WTC11 (cell line): ENCODE data around the gene SRMS. TPM values are rescaled to one million over a fixed set of nuclear protein-coding genes. Genes with fewer than 3 reads are reported as not detected.

Experiments
- ATAC-seq: fragments of 200-7000 bp; cut with Tn5 transposase; 2 replicates; pipeline ENCODE4 v1.10.0; 2021; ENCODE audit warnings: mild to moderate bottlenecking, moderate library complexity
- CTCF ChIA-PET: fragments of 300-600 bp; sonication (Branson Sonifier 250); formaldehyde crosslinking; loops from one replicate; lab custom pipeline; 2021; ENCODE audit warnings: antibody characterized with exemption; lab: Charles Lee
- POLR2A ChIA-PET: fragments of 350-600 bp; sonication (Branson Sonifier 250); formaldehyde crosslinking; loops from one replicate; lab custom pipeline; 2021; ENCODE audit warnings: antibody characterized with exemption; lab: Charles Lee
- DNase-seq: peaks from one replicate; pipeline ENCODE4 v3.0.0; 2021; ENCODE audit warnings: low spot score
- H3K27ac Mint-ChIP-seq: 2 replicates; pipeline ENCODE4 v1.8.0; 2021; ENCODE audit warnings: mixed read lengths
- H3K27me3 Mint-ChIP-seq: 2 replicates; pipeline ENCODE4 v1.8.0; 2021; ENCODE audit warnings: low read depth, mild to moderate bottlenecking, moderate library complexity, mixed read lengths
- H3K36me3 Mint-ChIP-seq: 2 replicates; pipeline ENCODE4 v1.8.0; 2021; ENCODE audit warnings: mixed read lengths
- H3K4me1 Mint-ChIP-seq: 2 replicates; pipeline ENCODE4 v1.8.0; 2022; ENCODE audit warnings: mixed read lengths
- H3K4me3 Mint-ChIP-seq: 2 replicates; pipeline ENCODE4 v1.8.0; 2021; ENCODE audit warnings: mild to moderate bottlenecking, moderate library complexity, mixed read lengths
- H3K9me3 Mint-ChIP-seq: 2 replicates; pipeline ENCODE4 v1.8.0; 2021; ENCODE audit warnings: mixed read lengths
- CREB1 ChIP-seq: sonication (generic); formaldehyde crosslinking; IDR thresholded peaks from 2 replicates; pipeline ENCODE4 v1.8.0; 2023; ENCODE audit warnings: mild to moderate bottlenecking, missing genetic modification reagents
- E2F4 ChIP-seq: sonication (generic); formaldehyde crosslinking; IDR thresholded peaks from 2 replicates; pipeline ENCODE4 v1.8.1; 2022; ENCODE audit warnings: low read depth, mild to moderate bottlenecking, moderate library complexity, missing genetic modification reagents, borderline replicate concordance
- GTF2I ChIP-seq: fragments of 250-450 bp; sonication (Bioruptor Pico); conservative IDR thresholded peaks from 2 replicates; pipeline ENCODE4 v1.4.0; 2021; ENCODE audit warnings: mild to moderate bottlenecking
- JAZF1 ChIP-seq: fragments of 250-450 bp; sonication (Bioruptor Pico); IDR thresholded peaks from 2 replicates; pipeline ENCODE4 v1.9.0; 2021; ENCODE audit warnings: moderate library complexity, mild to moderate bottlenecking, inconsistent platforms
- NR3C1 ChIP-seq: sonication (generic); formaldehyde crosslinking; conservative IDR thresholded peaks from 2 replicates; pipeline ENCODE4 v1.8.1; 2023; ENCODE audit warnings: low read depth, mild to moderate bottlenecking, missing genetic modification reagents
- RELA ChIP-seq: sonication (generic); formaldehyde crosslinking; IDR thresholded peaks from 2 replicates; pipeline ENCODE4 v1.8.1; 2022; ENCODE audit warnings: missing genetic modification reagents, mild to moderate bottlenecking, borderline replicate concordance
- SOX15 ChIP-seq: fragments of 250-450 bp; sonication (Bioruptor Pico); IDR thresholded peaks from 2 replicates; pipeline ENCODE4 v1.9.0; 2021; ENCODE audit warnings: mild to moderate bottlenecking
- STAT6 ChIP-seq: sonication (generic); formaldehyde crosslinking; conservative IDR thresholded peaks from 2 replicates; pipeline ENCODE4 v1.8.1; 2023; ENCODE audit warnings: mild to moderate bottlenecking, low read depth, missing genetic modification reagents, moderate library complexity
- ZBTB43 ChIP-seq: sonication (generic); formaldehyde crosslinking; IDR thresholded peaks from 2 replicates; pipeline ENCODE4 v1.8.1; 2023; ENCODE audit warnings: mild to moderate bottlenecking, missing genetic modification reagents
- ZNF232 ChIP-seq: sonication (generic); formaldehyde crosslinking; IDR thresholded peaks from 2 replicates; pipeline ENCODE4 v1.8.0; 2022; ENCODE audit warnings: mild to moderate bottlenecking, missing genetic modification reagents
- ZNF532 ChIP-seq: fragments of 250-450 bp; sonication (Bioruptor Pico); IDR thresholded peaks from 2 replicates; pipeline ENCODE4 v1.9.0; 2021; ENCODE audit warnings: mild to moderate bottlenecking, borderline replicate concordance
- total RNA-seq: library from RNA; stranded (reverse); gene quantifications from 3 replicates; pipeline ENCODE4 v1.2.3, GENCODE V29; 2021
- TF ChIP-seq, protein P1 (sequence below): sonication (generic); formaldehyde crosslinking; IDR thresholded peaks from 2 replicates; pipeline ENCODE4 v1.8.0; 2022; ENCODE audit warnings: mild to moderate bottlenecking, missing genetic modification reagents
- TF ChIP-seq, protein P2 (sequence below): fragments of 200-600 bp; IDR thresholded peaks from 2 replicates; pipeline ENCODE4 v1.8.0; 2022; ENCODE audit warnings: antibody characterized with exemption
- TF ChIP-seq, protein P3 (sequence below): fragments of 250-450 bp; sonication (Bioruptor Pico); IDR thresholded peaks from 2 replicates; pipeline ENCODE4 v1.9.0; 2021; ENCODE audit warnings: mild to moderate bottlenecking
- TF ChIP-seq, protein P4 (sequence below): sonication (generic); formaldehyde crosslinking; IDR thresholded peaks from 2 replicates; pipeline ENCODE4 v1.8.1; 2023; ENCODE audit warnings: mild to moderate bottlenecking, moderate library complexity, missing genetic modification reagents

Gene SRMS
- total RNA-seq, 1 experiment from 2014 or later, result 0.26 TPM

GRCh38 chr20:63495167-63495720, 52.3 kb downstream of the SRMS start:
- POLR2A ChIA-PET, result no interaction called here
- peaks cover 16% of the 10 kb centered on the region for H3K36me3 Mint-ChIP-seq
- H3K4me1 Mint-ChIP-seq, result peaks cover 7% of the 10 kb centered on the region
- CTCF ChIA-PET, result interaction anchor here (1.1 to 3.4 kb wide), 17 partner anchors 13 to 485 kb away, joined by 4 to 50 read pairs (median 12); partner anchors contain the start of genes HELZ2, PPDPF, PTK6 and SAMD10
- ATAC-seq, result no peak
- TF ChIP-seq NR3C1, result no peak
- 0 out of 2 replicates have a peak, but pooled peaks have one; percentile 24 for TF ChIP-seq E2F4 (CRISPR knock-in tag)
- TF ChIP-seq RELA, result no peak
- no peak for TF ChIP-seq ZBTB43 (CRISPR knock-in tag)
- no peak for DNase-seq
- H3K27ac Mint-ChIP-seq, result no peak overlapping the region
- H3K9me3 Mint-ChIP-seq, result peaks cover 9% of the 10 kb centered on the region
- no peak overlapping the region for H3K4me3 Mint-ChIP-seq
- peaks cover 34% of the 10 kb centered on the region for H3K27me3 Mint-ChIP-seq

- ATAC-seq (no peak), DNase-seq (no peak)
- Mint-ChIP-seq H3K27ac (no peak overlapping the region), H3K4me1 (peaks cover 7% of the 10 kb centered on the region), H3K4me3 (no peak overlapping the region), H3K9me3 (peaks cover 9% of the 10 kb centered on the region), H3K36me3 (peaks cover 16% of the 10 kb centered on the region), H3K27me3 (peaks cover 35% of the 10 kb centered on the region)
- ChIA-PET POLR2A (no interaction called here), CTCF (interaction anchor here (1.8 kb wide), 1 partner anchor 26 kb away, joined by 4 read pairs; the partner anchor contains the start of gene PPDPF)
- no peak for TF ChIP-seq SOX15 (CRISPR knock-in tag)
- TF ChIP-seq, protein P1, sequence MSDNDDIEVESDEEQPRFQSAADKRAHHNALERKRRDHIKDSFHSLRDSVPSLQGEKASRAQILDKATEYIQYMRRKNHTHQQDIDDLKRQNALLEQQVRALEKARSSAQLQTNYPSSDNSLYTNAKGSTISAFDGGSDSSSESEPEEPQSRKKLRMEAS (CRISPR knock-in tag), result no peak
- no peak for TF ChIP-seq ZNF232 (CRISPR knock-in tag)
- TF ChIP-seq, protein P2, sequence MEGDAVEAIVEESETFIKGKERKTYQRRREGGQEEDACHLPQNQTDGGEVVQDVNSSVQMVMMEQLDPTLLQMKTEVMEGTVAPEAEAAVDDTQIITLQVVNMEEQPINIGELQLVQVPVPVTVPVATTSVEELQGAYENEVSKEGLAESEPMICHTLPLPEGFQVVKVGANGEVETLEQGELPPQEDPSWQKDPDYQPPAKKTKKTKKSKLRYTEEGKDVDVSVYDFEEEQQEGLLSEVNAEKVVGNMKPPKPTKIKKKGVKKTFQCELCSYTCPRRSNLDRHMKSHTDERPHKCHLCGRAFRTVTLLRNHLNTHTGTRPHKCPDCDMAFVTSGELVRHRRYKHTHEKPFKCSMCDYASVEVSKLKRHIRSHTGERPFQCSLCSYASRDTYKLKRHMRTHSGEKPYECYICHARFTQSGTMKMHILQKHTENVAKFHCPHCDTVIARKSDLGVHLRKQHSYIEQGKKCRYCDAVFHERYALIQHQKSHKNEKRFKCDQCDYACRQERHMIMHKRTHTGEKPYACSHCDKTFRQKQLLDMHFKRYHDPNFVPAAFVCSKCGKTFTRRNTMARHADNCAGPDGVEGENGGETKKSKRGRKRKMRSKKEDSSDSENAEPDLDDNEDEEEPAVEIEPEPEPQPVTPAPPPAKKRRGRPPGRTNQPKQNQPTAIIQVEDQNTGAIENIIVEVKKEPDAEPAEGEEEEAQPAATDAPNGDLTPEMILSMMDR, result no peak
- TF ChIP-seq, protein P3, sequence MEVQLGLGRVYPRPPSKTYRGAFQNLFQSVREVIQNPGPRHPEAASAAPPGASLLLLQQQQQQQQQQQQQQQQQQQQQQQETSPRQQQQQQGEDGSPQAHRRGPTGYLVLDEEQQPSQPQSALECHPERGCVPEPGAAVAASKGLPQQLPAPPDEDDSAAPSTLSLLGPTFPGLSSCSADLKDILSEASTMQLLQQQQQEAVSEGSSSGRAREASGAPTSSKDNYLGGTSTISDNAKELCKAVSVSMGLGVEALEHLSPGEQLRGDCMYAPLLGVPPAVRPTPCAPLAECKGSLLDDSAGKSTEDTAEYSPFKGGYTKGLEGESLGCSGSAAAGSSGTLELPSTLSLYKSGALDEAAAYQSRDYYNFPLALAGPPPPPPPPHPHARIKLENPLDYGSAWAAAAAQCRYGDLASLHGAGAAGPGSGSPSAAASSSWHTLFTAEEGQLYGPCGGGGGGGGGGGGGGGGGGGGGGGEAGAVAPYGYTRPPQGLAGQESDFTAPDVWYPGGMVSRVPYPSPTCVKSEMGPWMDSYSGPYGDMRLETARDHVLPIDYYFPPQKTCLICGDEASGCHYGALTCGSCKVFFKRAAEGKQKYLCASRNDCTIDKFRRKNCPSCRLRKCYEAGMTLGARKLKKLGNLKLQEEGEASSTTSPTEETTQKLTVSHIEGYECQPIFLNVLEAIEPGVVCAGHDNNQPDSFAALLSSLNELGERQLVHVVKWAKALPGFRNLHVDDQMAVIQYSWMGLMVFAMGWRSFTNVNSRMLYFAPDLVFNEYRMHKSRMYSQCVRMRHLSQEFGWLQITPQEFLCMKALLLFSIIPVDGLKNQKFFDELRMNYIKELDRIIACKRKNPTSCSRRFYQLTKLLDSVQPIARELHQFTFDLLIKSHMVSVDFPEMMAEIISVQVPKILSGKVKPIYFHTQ, result no peak
- TF ChIP-seq GTF2I (CRISPR knock-in tag), result no peak
- TF ChIP-seq ZNF532 (CRISPR knock-in tag), result no peak
- TF ChIP-seq, protein P4, sequence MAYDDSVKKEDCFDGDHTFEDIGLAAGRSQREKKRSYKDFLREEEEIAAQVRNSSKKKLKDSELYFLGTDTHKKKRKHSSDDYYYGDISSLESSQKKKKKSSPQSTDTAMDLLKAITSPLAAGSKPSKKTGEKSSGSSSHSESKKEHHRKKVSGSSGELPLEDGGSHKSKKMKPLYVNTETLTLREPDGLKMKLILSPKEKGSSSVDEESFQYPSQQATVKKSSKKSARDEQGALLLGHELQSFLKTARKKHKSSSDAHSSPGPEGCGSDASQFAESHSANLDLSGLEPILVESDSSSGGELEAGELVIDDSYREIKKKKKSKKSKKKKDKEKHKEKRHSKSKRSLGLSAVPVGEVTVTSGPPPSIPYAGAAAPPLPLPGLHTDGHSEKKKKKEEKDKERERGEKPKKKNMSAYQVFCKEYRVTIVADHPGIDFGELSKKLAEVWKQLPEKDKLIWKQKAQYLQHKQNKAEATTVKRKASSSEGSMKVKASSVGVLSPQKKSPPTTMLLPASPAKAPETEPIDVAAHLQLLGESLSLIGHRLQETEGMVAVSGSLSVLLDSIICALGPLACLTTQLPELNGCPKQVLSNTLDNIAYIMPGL (CRISPR knock-in tag), result no peak
- TF ChIP-seq STAT6 (CRISPR knock-in tag), result no peak
- no peak for TF ChIP-seq CREB1 (CRISPR knock-in tag)
- TF ChIP-seq JAZF1 (CRISPR knock-in tag), result no peak
These were observed 53.0 kb downstream of the SRMS start for GRCh38 chr20:63494420-63495166.
